WTC11 (cell line): ENCODE results near the gene TSPAN5.

Source experiments
- FOXJ3 ChIP-seq: sonication (generic); formaldehyde crosslinking; IDR thresholded peaks from 2 replicates; pipeline ENCODE4 v1.9.0; 2021; ENCODE audit warnings: missing genetic modification reagents, mild to moderate bottlenecking, borderline replicate concordance
- FOXP1 ChIP-seq: sonication (generic); formaldehyde crosslinking; IDR thresholded peaks from 2 replicates; pipeline ENCODE4 v1.8.0; 2022; ENCODE audit warnings: missing genetic modification reagents, mild to moderate bottlenecking, moderate library complexity, borderline replicate concordance
- KAT7 ChIP-seq: sonication (generic); formaldehyde crosslinking; IDR thresholded peaks from 2 replicates; pipeline ENCODE4 v1.8.1; 2023; ENCODE audit warnings: missing genetic modification reagents, mild to moderate bottlenecking, borderline replicate concordance
- NFYB ChIP-seq: sonication (generic); formaldehyde crosslinking; conservative IDR thresholded peaks from 2 replicates; pipeline ENCODE4 v1.8.0; 2022; ENCODE audit warnings: low read depth, missing genetic modification reagents
- NR1H2 ChIP-seq: sonication (generic); formaldehyde crosslinking; IDR thresholded peaks from 2 replicates; pipeline ENCODE4 v1.9.0; 2021; ENCODE audit warnings: mild to moderate bottlenecking, moderate library complexity, missing genetic modification reagents
- RELA ChIP-seq: sonication (generic); formaldehyde crosslinking; IDR thresholded peaks from 2 replicates; pipeline ENCODE4 v1.8.1; 2022; ENCODE audit warnings: missing genetic modification reagents, mild to moderate bottlenecking, borderline replicate concordance
- SP1 ChIP-seq: sonication (generic); formaldehyde crosslinking; conservative IDR thresholded peaks from 2 replicates; pipeline ENCODE4 v1.8.1; 2022; ENCODE audit warnings: missing genetic modification reagents
- TF ChIP-seq, protein P1 (sequence below): fragments of 200-600 bp; IDR thresholded peaks from 2 replicates; pipeline ENCODE4 v1.8.0; 2022; ENCODE audit warnings: antibody characterized with exemption
- TF ChIP-seq, protein P2 (sequence below): sonication (generic); formaldehyde crosslinking; IDR thresholded peaks from 2 replicates; pipeline ENCODE4 v1.8.1; 2022; ENCODE audit warnings: low read depth, missing genetic modification reagents, borderline replicate concordance

DNA sequence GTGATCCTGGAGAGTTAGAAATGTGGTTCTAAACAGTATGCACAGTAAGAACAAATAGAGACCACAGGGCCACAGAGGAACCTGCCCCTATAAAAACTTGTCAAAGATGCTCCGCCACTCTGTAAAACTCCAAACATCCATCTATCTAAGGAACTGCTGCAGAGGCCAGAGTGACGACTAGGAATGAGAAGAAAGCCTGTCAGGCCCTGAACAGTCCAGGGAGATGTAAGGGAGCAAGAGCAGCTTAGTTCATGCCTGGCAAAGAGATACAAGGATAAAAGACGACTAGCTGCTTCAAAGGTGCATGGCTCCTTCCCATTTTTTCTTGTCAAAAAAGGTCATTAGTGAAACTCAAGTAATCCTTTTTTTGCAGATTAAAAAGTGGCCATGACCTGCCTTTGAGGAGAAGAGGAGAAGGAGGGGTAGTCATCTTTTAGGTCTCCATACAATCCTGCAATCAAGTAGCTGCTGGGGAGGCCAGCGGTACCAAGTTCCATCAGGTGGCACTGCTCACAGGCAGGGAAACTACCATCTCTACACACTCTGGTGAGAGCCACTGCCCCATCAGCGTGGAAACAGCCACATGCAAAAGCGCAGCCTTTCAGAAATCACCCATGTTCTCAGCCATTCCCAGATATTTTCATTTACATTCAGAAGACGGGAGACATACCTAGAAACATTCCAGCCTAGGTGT is 162.1 kb downstream of the TSPAN5 start:
- TF ChIP-seq, protein P1, sequence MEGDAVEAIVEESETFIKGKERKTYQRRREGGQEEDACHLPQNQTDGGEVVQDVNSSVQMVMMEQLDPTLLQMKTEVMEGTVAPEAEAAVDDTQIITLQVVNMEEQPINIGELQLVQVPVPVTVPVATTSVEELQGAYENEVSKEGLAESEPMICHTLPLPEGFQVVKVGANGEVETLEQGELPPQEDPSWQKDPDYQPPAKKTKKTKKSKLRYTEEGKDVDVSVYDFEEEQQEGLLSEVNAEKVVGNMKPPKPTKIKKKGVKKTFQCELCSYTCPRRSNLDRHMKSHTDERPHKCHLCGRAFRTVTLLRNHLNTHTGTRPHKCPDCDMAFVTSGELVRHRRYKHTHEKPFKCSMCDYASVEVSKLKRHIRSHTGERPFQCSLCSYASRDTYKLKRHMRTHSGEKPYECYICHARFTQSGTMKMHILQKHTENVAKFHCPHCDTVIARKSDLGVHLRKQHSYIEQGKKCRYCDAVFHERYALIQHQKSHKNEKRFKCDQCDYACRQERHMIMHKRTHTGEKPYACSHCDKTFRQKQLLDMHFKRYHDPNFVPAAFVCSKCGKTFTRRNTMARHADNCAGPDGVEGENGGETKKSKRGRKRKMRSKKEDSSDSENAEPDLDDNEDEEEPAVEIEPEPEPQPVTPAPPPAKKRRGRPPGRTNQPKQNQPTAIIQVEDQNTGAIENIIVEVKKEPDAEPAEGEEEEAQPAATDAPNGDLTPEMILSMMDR = no peak
- TF ChIP-seq SP1 (CRISPR knock-in tag) (no peak), NFYB (CRISPR knock-in tag) (no peak), NR1H2 (CRISPR knock-in tag) (no peak), RELA (no peak), KAT7 (CRISPR knock-in tag) (no peak), FOXJ3 (CRISPR knock-in tag) (no peak), FOXP1 (CRISPR knock-in tag) (no peak)
- TF ChIP-seq, protein P2, sequence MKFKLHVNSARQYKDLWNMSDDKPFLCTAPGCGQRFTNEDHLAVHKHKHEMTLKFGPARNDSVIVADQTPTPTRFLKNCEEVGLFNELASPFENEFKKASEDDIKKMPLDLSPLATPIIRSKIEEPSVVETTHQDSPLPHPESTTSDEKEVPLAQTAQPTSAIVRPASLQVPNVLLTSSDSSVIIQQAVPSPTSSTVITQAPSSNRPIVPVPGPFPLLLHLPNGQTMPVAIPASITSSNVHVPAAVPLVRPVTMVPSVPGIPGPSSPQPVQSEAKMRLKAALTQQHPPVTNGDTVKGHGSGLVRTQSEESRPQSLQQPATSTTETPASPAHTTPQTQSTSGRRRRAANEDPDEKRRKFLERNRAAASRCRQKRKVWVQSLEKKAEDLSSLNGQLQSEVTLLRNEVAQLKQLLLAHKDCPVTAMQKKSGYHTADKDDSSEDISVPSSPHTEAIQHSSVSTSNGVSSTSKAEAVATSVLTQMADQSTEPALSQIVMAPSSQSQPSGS (CRISPR knock-in tag) = no peak
